Measurements from ENCODE around the gene CCDC50. TPM values are rescaled to one million over a fixed set of nuclear protein-coding genes. Genes with fewer than 3 reads are reported as not detected.

The CCDC50 gene
- 18.0 and 36.0 TPM in 2 replicates for polyA plus RNA-seq

GRCh38 chr3:191328962-191329653 is at the start of gene CCDC50:
Gene CCDC50, plus strand, starts transcription at chr3:191329394. Its CDS starts 281 bp downstream, at chr3:191329675.

GRCh38 chr3:191329654-191330529 is 698 bp downstream of the CCDC50 start, which contains the start of gene UTS2B:
Gene UTS2B, minus strand, starts transcription at chr3:191330526. Its CDS starts 48,337 bp downstream, at chr3:191282189.

Other genes with a start within 250 kb of the CCDC50 start
- gene OSTN, start 130.2 kb upstream of the CCDC50 start, polyA plus RNA-seq = 1.7 TPM in 1 of 2 replicates, not detected in the other
- gene UTS2B, start 1.1 kb downstream of the CCDC50 start, polyA plus RNA-seq = 1.2 and 4.6 TPM in 2 replicates
- not detected in 2 replicates for gene PYDC2, start 131.8 kb downstream of the CCDC50 start, polyA plus RNA-seq

All from Purkinje cell (primary cell).